Mesendoderm (in vitro differentiated cells): ENCODE measurements around the gene LONP1. TPM values are rescaled to one million over a fixed set of nuclear protein-coding genes. Genes with fewer than 3 reads are reported as not detected.

Experiments used
- DNase-seq: peaks from one replicate; pipeline ENCODE4 v3.0.0; 2013
- H2AK5ac ChIP-seq: 2 replicates; pipeline ENCODE4 v1.6.1; 2013; ENCODE audit warnings: low read length, inconsistent platforms
- H2BK120ac ChIP-seq: 2 replicates; pipeline ENCODE4 v1.6.1; 2013; ENCODE audit warnings: low read depth, mild to moderate bottlenecking, low read length, moderate library complexity, mixed read lengths
- H2BK15ac ChIP-seq: replicated peaks from 2 replicates; pipeline ENCODE4 v1.6.1; 2013; ENCODE audit warnings: low read depth, mild to moderate bottlenecking, moderate library complexity
- H2BK5ac ChIP-seq: 2 replicates; pipeline ENCODE4 v1.6.1; 2013; ENCODE audit warnings: low read length, inconsistent platforms
- H3K18ac ChIP-seq: 2 replicates; pipeline ENCODE4 v1.6.1; 2013; ENCODE audit warnings: mild to moderate bottlenecking, low read length, mixed read lengths
- H3K23ac ChIP-seq: one replicate; pipeline ENCODE4 v1.6.1; 2013; ENCODE audit warnings: low read length
- H3K27ac ChIP-seq: 2 replicates; pipeline ENCODE4 v1.5.1; 2013; ENCODE audit warnings: low read depth, mild to moderate bottlenecking, inconsistent platforms, low read length, moderate library complexity
- H3K27me3 ChIP-seq: 2 replicates; pipeline ENCODE4 v1.6.1; 2013; ENCODE audit warnings: low read length, control low read depth, mild to moderate bottlenecking, inconsistent platforms; ENCODE audit not compliant: insufficient read depth, poor library complexity
- H3K36me3 ChIP-seq: 2 replicates; pipeline ENCODE4 v1.6.1; 2013; ENCODE audit warnings: low read length, inconsistent platforms; ENCODE audit not compliant: control insufficient read depth, insufficient read depth
- H3K4ac ChIP-seq: one replicate; pipeline ENCODE4 v1.6.1; 2013; ENCODE audit warnings: low read depth, mild to moderate bottlenecking, low read length, moderate library complexity
- H3K4me1 ChIP-seq: 2 replicates; pipeline ENCODE4 v1.6.1; 2013; ENCODE audit warnings: low read depth, low read length, inconsistent platforms; ENCODE audit not compliant: control insufficient read depth
- H3K4me2 ChIP-seq: 2 replicates; pipeline ENCODE4 v1.6.1; 2013; ENCODE audit warnings: low read length
- H3K4me3 ChIP-seq: 2 replicates; pipeline ENCODE4 v1.5.1; 2013; ENCODE audit warnings: mild to moderate bottlenecking, low read length
- H3K56ac ChIP-seq: one replicate; pipeline ENCODE4 v1.6.1; 2013; ENCODE audit warnings: low read length
- H3K79me1 ChIP-seq: 2 replicates; pipeline ENCODE4 v1.6.1; 2013; ENCODE audit warnings: low read length, inconsistent platforms
- H3K79me2 ChIP-seq: 2 replicates; pipeline ENCODE4 v1.6.1; 2013; ENCODE audit warnings: mild to moderate bottlenecking, low read length; ENCODE audit not compliant: control insufficient read depth, insufficient read depth
- H3K9ac ChIP-seq: 2 replicates; pipeline ENCODE4 v1.6.1; 2013; ENCODE audit warnings: low read length, inconsistent platforms
- H4K5ac ChIP-seq: one replicate; pipeline ENCODE4 v1.6.1; 2013; ENCODE audit warnings: low read length
- H4K8ac ChIP-seq: one replicate; pipeline ENCODE4 v1.6.1; 2013; ENCODE audit warnings: low read depth, mild to moderate bottlenecking, control low read depth, low read length, moderate library complexity
- WGBS: extraction: QIAGEN DNeasy Blood & Tissue Kit; methylation state at CpG from one replicate; pipeline ENCODE4 v1.1.7; 2013; ENCODE audit warnings: low lambda C conversion rate, missing lambda C conversion rate; ENCODE audit not compliant: insufficient coverage; ENCODE audit errors: extremely low coverage; 5-methylcytosine and 5-hydroxymethylcytosine counted together
- polyA plus RNA-seq, 2 experiments: library from polyadenylated mRNA; stranded (reverse); fragments of 200-250 nt; gene quantifications; one replicate each; pipeline ENCODE4 v1.2.3, GENCODE V29; 2013

Gene LONP1, protein sequence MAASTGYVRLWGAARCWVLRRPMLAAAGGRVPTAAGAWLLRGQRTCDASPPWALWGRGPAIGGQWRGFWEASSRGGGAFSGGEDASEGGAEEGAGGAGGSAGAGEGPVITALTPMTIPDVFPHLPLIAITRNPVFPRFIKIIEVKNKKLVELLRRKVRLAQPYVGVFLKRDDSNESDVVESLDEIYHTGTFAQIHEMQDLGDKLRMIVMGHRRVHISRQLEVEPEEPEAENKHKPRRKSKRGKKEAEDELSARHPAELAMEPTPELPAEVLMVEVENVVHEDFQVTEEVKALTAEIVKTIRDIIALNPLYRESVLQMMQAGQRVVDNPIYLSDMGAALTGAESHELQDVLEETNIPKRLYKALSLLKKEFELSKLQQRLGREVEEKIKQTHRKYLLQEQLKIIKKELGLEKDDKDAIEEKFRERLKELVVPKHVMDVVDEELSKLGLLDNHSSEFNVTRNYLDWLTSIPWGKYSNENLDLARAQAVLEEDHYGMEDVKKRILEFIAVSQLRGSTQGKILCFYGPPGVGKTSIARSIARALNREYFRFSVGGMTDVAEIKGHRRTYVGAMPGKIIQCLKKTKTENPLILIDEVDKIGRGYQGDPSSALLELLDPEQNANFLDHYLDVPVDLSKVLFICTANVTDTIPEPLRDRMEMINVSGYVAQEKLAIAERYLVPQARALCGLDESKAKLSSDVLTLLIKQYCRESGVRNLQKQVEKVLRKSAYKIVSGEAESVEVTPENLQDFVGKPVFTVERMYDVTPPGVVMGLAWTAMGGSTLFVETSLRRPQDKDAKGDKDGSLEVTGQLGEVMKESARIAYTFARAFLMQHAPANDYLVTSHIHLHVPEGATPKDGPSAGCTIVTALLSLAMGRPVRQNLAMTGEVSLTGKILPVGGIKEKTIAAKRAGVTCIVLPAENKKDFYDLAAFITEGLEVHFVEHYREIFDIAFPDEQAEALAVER
- 45.3 TPM for polyA plus RNA-seq (2013, experiment 1 of 2)
- polyA plus RNA-seq (2013, experiment 2 of 2): 45.8 TPM

DNA sequence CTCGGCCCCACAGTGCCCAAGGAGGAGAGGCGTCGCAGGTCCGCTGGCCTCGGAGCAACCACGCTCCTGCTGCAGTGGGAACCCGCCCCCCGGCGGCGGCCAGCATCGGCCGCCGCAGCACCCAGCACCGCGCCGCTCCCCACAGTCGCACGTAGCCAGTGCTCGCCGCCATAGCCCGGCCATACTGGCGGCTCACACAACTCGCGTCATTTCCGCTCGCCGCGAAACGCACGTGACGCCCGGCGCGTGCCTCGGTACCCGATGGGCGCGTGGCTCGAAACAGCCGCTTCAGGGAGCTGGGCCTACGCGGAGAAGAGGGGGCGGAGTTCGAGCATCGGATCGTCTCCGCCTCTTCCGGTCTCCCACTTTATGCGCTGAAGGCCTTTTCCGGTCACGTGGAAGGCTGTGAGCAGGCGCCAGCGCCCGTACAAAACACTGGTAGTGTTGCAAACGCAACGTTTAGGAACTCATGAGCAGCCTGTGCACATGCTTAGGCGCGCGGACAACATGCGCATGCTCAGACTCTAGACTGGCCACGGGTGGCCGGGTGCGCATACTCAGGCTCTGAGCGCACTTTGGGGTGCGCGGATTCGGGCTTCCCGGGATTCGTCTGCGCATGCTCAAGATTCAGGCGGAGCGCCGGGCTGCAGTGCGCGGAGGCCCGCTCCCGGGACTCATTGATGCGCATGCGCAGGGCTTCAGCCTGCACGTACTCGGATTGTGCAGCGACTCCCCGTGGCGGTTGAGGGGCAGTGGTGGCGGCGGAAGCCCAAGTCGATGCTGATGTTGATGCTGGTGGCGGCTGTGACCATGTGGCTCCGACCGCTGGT lies at the start of gene LONP1, which contains the start of gene CATSPERD:
Gene LONP1 (minus strand): TSS at position 186 of the 830 bp plus-strand sequence. CDS start 14 bp downstream, at position 172.
Gene CATSPERD (plus strand): TSS at position 677 of the 830 bp plus-strand sequence. CDS start 101 bp downstream, at position 778.
- DNase-seq: peak; percentile 99
- WGBS: no CpG with 5 or more reads among the region's 90 CpGs

DNA sequence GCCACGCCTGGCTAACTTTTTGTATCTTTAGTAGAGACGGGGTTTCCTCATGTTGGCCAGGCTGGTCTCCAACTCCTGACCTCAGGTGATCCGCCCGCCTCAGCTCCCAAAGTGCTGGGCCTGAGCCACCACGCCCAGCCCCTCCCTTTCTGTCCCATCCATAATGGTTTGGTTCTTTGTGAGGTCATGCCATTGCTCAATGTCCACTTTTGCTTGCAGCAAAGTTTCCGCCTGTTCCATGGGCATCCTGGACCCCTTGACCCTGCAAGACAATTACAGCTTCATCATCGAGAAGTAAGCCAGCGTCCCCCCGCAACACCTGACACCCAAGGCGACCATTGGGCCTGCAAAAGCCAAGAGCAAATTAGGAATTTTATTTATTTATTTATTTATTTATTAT lies 48.0 kb upstream of the LONP1 start:
- H2BK120ac ChIP-seq: no peak overlapping the region
- H4K8ac ChIP-seq: no peak overlapping the region
- H3K36me3 ChIP-seq: no peaks in the 10 kb centered on the region
- no peak overlapping the region for H3K9ac ChIP-seq
- WGBS: no CpG with 5 or more reads among the region's 10 CpGs
- H2AK5ac ChIP-seq: no peak overlapping the region
- H3K79me1 ChIP-seq: no peaks in the 10 kb centered on the region
- no peak overlapping the region for H3K23ac ChIP-seq
- no peak overlapping the region for H2BK15ac ChIP-seq
- H3K18ac ChIP-seq: no peak overlapping the region
- no peak overlapping the region for H2BK5ac ChIP-seq
- no peak overlapping the region for H3K4ac ChIP-seq
- H4K5ac ChIP-seq: no peak overlapping the region
- H3K4me1 ChIP-seq: no peaks in the 10 kb centered on the region
- H3K79me2 ChIP-seq: no peaks in the 10 kb centered on the region
- no peak overlapping the region for H3K4me2 ChIP-seq
- no peak overlapping the region for H3K4me3 ChIP-seq
- DNase-seq: no peak
- H3K56ac ChIP-seq: no peak overlapping the region
- H3K27me3 ChIP-seq: no peaks in the 10 kb centered on the region
- no peak overlapping the region for H3K27ac ChIP-seq

More for the DNA sequence above, at the start of gene LONP1, which contains the start of gene CATSPERD:
- Histone ChIP-seq H3K4me2 (peak within 1 kb of the TSS; percentile 85), H3K4me1 (no peaks in the 10 kb centered on the region), H3K18ac (peak within 1 kb of the TSS; percentile 29), H3K27me3 (no peaks in the 10 kb centered on the region), H2BK5ac (peak within 1 kb of the TSS; percentile 83), H3K23ac (no peak within 1 kb of the TSS), H3K79me1 (peaks cover 14% of the 10 kb centered on the region), H3K36me3 (no peaks in the 10 kb centered on the region), H3K4ac (peak within 1 kb of the TSS; percentile 75), H3K56ac (peak within 1 kb of the TSS; percentile 93), H3K27ac (peak within 1 kb of the TSS; percentile 86), H3K79me2 (peaks cover 40% of the 10 kb centered on the region), H2BK15ac (no peak within 1 kb of the TSS), H3K9ac (peak within 1 kb of the TSS; percentile 91), H4K5ac (no peak within 1 kb of the TSS), H2AK5ac (no peak within 1 kb of the TSS), H3K4me3 (peak within 1 kb of the TSS; percentile 98), H2BK120ac (no peak within 1 kb of the TSS), H4K8ac (peak within 1 kb of the TSS; percentile 44)

DNA sequence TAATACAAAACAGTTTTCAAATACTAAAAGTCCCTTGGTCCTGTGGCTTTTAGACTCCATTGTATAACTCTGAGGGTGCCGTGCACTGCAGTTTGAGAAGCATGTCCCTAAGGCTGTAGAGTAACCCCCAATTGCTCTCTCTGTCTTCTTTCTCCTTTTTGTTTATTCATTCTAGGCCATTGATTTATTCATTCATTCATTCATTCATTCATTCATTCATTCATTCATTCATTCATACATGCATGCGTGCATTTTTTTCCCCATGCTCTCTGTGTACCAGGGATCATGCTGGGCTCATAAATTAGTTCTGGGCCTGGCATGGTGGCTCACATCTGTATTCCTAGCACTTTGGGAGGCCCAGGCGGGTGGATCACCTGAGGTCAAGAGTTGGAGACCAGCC lies 45.3 kb upstream of the LONP1 start:
- no peak overlapping the region for H3K9ac ChIP-seq
- H3K56ac ChIP-seq: no peak overlapping the region
- no peaks in the 10 kb centered on the region for H3K36me3 ChIP-seq
- no peaks in the 10 kb centered on the region for H3K27me3 ChIP-seq
- no peaks in the 10 kb centered on the region for H3K79me1 ChIP-seq
- no peak overlapping the region for H3K18ac ChIP-seq
- no peak overlapping the region for H2BK120ac ChIP-seq
- H2AK5ac ChIP-seq: no peak overlapping the region
- no peaks in the 10 kb centered on the region for H3K79me2 ChIP-seq
- no peak overlapping the region for H4K8ac ChIP-seq
- no peak overlapping the region for H3K23ac ChIP-seq
- H3K27ac ChIP-seq: no peak overlapping the region
- H3K4ac ChIP-seq: no peak overlapping the region
- DNase-seq: no peak
- no peak overlapping the region for H2BK5ac ChIP-seq
- no peak overlapping the region for H2BK15ac ChIP-seq
- H3K4me1 ChIP-seq: no peaks in the 10 kb centered on the region
- no peak overlapping the region for H3K4me2 ChIP-seq
- H3K4me3 ChIP-seq: no peak overlapping the region
- no CpG with 5 or more reads among the region's 3 CpGs for WGBS
- no peak overlapping the region for H4K5ac ChIP-seq

DNA sequence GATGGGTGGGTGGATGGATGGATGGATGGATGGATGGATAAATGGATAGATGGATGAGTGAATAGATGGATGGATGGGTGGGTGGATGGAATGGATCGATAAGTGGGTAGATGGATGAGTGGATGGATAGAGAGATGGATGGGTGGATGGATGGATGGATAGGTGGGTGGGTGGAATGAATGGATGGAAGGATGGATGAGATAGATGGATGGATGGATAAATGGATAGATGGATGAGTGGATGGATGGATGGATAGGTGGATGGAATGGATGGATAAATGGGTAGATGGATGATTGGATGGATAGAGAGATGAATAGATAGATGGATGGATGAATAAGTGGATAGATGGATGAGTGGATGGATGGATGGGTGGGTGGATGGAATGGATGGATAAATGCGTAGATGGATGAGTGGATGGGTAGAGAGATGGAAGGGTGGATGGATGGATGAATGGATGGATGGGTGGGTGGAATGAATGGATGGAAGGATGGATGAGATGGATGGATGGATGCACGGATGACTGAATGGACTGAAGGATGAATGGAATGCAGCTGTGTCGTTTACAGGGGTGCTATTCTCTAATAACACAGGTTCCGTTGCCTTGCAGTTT lies 42.8 kb upstream of the LONP1 start:
- Histone ChIP-seq H3K4me2 (no peak overlapping the region), H3K9ac (no peak overlapping the region), H3K4me1 (no peaks in the 10 kb centered on the region), H2BK120ac (no peak overlapping the region), H3K27ac (no peak overlapping the region), H2BK15ac (no peak overlapping the region), H3K79me1 (no peaks in the 10 kb centered on the region), H3K4ac (no peak overlapping the region), H3K4me3 (no peak overlapping the region), H3K56ac (no peak overlapping the region), H3K36me3 (no peaks in the 10 kb centered on the region), H2BK5ac (no peak overlapping the region), H3K79me2 (no peaks in the 10 kb centered on the region), H3K18ac (no peak overlapping the region), H2AK5ac (no peak overlapping the region), H3K23ac (no peak overlapping the region), H4K8ac (no peak overlapping the region), H3K27me3 (no peaks in the 10 kb centered on the region), H4K5ac (no peak overlapping the region)
- DNase-seq: no peak
- WGBS: 100% methylated on average over 2 of the region's 5 CpGs

DNA sequence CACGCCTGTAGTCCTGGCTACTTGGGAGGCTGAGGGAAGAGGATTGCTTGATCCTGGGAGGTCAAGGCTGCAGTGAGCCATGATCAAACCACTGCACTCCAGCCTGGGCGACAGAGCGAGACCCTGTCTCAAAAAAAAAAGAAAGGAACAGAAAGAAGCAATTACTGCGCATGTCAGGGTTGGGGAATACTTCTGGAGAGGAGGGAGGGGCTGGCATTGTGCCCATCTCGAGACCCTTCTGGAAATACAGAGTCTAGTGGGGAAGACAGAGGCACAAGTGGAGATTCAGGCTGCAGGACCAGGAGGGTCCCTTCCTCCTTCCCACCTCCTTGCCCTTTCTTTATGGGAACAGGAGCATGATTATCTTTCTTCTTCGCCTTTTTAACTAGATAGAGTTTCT lies 33.8 kb upstream of the LONP1 start:
- no peak overlapping the region for H3K18ac ChIP-seq
- H2BK120ac ChIP-seq: no peak overlapping the region
- no peaks in the 10 kb centered on the region for H3K4me1 ChIP-seq
- no peak overlapping the region for H2BK15ac ChIP-seq
- H3K9ac ChIP-seq: no peak overlapping the region
- no peak overlapping the region for H3K4me3 ChIP-seq
- H3K4me2 ChIP-seq: no peak overlapping the region
- no peaks in the 10 kb centered on the region for H3K79me1 ChIP-seq
- H3K23ac ChIP-seq: no peak overlapping the region
- no peak overlapping the region for H3K4ac ChIP-seq
- H3K36me3 ChIP-seq: no peaks in the 10 kb centered on the region
- no peak overlapping the region for H2BK5ac ChIP-seq
- no peak overlapping the region for H4K8ac ChIP-seq
- no peak overlapping the region for H2AK5ac ChIP-seq
- H3K27ac ChIP-seq: no peak overlapping the region
- H3K56ac ChIP-seq: no peak overlapping the region
- WGBS: no CpG with 5 or more reads among the region's 6 CpGs
- DNase-seq: no peak
- no peaks in the 10 kb centered on the region for H3K79me2 ChIP-seq
- H3K27me3 ChIP-seq: no peaks in the 10 kb centered on the region
- no peak overlapping the region for H4K5ac ChIP-seq
